ENCODE data around the gene MYBPHL.
A peak's percentile ranks its signal among the peaks of the same experiment; 100 is the strongest.

Gene MYBPHL

DNA sequence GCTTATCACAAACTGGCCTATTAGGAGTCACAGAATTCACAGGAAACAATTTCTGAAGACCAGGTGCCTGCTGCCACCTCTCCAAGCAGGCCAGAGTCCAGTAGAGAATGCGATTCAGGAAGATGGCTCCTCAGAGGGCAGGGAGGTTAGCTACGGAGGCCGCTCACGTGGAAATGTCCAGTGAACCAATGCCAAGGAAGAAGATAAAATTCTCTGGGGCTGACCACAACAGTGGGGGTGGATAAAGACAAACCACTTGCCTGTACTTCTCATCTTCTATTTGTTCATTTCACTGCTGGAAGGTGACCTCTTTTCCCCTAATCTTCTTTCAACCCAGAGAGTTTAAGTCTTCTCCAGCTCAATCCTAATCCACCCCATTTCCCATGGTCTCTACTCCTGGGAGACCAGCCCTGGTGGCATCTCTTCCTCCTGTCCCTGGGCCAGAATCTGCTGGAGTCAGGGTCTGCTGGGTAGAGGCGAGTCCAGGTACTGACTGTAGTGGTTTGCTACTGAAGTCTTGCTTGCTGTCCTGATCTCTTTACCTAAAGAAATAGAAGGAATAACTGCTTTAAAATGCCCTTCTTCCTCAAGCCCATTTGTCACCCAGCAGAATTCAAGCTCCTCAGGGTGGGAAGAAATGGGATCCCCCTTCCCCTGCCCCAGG is 27.1 kb downstream of the MYBPHL start:
- DNase-seq (ENCODE audit: low read depth) = no peak

GRCh38 chr1:109277434-109278204 is 29.2 kb downstream of the MYBPHL start:
- peak; percentile 75 for DNase-seq (ENCODE audit: low read depth)

DNA sequence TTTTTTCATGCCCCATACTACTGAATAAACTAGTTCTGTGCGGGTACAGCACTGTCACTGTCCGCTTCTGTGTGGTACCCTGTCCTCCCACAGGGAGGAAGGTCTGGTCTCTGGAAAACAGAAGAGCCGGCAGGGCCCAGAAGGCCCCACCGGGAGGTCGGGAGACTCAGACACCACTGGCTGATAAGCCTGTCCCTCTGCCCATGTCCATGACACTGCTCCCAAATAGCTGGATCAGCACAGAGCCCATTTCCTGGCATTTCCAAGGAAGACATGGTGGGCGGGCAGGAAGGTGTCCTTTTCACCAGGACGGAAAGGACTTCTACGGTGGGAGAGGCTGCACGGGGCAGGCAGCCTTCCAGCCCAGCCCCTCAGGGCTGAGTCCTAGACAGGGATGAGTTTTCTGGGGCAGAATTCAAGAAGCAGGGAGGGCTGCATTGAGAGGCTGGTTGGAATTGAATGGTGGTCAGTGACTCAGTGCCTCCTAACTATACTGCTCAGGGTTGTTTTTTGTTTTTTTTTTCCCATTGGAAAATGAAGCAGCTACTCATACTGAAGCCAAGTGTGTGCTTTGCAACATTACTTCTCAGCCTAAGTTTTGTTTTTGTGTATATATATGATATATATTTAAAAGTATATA is 31.0 kb downstream of the MYBPHL start:
- peak; percentile 83 for DNase-seq (ENCODE audit: low read depth)

- peak; percentile 79 for DNase-seq (ENCODE audit: low read depth)
Measured at GRCh38 chr1:109274533-109275476, 32.0 kb downstream of the MYBPHL start.

DNA sequence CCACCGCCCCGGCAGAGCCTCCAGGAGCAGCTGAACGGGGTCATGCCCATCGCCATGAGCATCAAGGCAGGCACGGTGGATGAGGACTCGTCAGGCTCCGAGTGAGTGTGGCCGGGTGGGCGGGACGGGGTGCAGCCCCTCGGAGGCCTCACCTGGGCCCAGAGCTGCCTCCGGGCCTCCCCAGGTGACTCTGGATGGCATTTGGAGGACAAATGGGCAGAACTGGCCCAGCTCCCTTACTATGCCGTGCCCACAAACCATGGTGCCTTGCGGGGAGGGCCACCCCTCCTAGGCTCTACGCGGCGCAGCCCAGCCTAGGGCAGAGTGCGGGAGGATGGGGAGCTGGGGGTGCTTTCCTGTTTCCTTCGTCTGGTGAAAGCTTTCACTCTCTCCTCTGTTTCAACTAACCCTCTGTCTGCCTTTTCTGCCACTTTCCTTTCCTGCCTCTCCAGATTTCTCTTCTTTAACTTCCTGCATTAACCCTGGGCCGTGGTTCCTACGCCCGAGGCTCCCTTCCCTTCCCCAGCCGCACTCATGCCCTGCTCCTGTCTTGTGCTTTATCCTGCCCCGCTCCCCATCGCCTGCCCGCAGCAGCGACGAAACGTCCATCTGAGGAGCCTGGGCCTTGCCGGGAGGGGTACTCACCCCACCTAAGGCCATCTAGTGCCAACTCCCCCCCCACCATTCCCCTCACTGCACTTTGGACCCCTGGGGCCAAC is 33.1 kb downstream of the MYBPHL start:
- no peak for DNase-seq (ENCODE audit: low read depth)

GRCh38 chr1:109272831-109273547 is 33.8 kb downstream of the MYBPHL start:
- no peak for DNase-seq (ENCODE audit: low read depth)

- no peak for DNase-seq (ENCODE audit: low read depth)
Measured at GRCh38 chr1:109272021-109272799, 34.6 kb downstream of the MYBPHL start.

DNA sequence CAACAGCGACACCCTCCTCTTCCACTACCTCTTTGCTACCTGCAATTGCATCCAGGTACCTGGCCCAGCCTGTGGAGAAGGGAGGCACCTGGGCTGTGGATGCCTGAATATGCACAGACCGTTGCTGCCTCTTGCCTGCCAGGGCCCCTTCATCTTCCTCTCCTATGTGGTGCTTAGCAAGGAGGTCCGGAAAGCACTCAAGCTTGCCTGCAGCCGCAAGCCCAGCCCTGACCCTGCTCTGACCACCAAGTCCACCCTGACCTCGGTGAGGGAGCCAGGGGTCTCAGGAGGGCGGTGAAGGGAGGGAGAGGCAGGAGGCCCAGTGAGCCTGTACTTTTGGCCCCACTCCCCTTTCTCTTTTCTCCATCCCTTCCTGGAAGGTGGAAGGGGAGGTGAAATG is 35.4 kb downstream of the MYBPHL start:
- DNase-seq (ENCODE audit: low read depth) = no peak

DNA sequence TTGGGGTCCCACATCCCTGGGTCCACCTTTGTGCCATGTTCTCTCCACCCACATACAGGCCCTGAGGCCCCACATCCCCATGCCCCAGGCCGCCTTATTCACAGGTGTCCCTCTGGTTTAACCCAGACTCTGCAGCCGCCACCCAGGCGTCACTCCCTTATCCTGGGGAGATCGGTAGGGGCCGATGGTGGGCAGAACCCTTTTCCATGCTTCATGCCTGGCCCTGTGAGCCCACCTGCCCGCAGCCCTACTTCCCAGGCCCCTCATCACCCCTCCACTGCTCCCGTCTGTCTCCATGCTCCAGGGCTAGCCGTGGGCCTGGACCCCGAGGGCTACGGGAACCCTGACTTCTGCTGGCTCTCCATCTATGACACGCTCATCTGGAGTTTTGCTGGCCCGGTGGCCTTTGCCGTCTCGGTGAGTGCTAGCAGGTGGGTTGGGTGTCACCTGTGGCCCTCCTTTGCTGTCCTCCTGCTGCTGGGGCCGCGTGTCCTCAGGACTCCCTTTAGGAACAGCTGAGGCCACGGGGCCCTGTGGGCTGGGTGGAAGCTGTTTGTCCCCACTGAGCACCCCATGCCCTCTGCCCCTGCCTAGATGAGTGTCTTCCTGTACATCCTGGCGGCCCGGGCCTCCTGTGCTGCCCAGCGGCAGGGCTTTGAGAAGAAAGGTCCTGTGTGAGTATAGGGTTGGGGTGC is 36.0 kb downstream of the MYBPHL start:
- no peak for DNase-seq (ENCODE audit: low read depth)

DNA sequence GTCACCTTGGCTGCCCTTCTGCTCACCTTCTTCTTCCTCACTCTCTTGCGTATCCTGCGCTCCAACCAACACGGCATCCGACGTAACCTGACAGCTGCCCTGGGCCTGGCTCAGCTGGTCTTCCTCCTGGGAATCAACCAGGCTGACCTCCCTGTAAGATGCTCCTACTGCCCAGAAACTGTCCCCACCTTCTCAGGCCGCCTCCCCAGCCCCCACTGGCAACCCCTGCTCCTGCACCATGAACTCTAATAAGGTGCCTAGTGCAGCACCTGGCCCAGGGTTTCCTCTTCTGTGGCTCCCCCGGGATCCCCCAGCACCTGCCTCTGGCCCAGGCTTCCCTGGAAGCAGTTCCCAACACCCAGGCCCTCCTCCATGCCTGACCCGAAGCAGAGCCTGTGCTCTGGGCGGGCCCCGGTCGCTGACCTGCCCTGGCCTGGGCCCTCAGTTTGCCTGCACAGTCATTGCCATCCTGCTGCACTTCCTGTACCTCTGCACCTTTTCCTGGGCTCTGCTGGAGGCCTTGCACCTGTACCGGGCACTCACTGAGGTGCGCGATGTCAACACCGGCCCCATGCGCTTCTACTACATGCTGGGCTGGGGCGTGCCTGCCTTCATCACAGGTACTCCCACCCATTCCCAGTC is 36.7 kb downstream of the MYBPHL start:
- DNase-seq (ENCODE audit: low read depth) = no peak

GRCh38 chr1:109269212-109269980 is 37.4 kb downstream of the MYBPHL start:
- DNase-seq (ENCODE audit: low read depth) = no peak

DNA sequence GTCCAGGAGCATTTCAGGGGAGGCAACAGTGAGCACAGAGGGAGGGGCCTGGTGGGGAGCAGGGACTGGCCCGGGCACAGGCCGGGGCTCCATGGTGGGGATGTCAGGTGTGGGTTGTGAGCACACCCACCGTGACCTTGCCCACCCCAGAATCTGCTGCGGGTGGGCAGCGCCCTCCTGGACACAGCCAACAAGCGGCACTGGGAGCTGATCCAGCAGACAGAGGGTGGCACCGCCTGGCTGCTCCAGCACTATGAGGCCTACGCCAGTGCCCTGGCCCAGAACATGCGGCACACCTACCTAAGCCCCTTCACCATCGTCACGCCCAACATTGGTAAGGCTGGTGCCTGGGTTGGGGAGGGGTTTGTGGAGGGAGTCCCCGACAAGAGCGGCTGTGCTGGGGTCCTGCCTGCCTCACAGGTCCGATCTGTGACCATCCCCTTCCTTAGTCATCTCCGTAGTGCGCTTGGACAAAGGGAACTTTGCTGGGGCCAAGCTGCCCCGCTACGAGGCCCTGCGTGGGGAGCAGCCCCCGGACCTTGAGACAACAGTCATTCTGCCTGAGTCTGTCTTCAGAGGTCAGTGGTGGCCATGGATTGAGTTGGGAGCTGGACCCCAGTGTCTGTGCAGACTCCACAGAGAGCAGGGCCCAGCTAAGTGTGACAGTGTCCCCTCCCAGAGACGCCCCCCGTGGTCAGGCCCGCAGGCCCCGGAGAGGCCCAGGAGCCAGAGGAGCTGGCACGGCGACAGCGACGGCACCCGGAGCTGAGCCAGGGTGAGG is 38.2 kb downstream of the MYBPHL start:
- DNase-seq (ENCODE audit: low read depth) = no peak

GRCh38 chr1:109267743-109268300 is 39.0 kb downstream of the MYBPHL start:
- DNase-seq (ENCODE audit: low read depth) = no peak

DNA sequence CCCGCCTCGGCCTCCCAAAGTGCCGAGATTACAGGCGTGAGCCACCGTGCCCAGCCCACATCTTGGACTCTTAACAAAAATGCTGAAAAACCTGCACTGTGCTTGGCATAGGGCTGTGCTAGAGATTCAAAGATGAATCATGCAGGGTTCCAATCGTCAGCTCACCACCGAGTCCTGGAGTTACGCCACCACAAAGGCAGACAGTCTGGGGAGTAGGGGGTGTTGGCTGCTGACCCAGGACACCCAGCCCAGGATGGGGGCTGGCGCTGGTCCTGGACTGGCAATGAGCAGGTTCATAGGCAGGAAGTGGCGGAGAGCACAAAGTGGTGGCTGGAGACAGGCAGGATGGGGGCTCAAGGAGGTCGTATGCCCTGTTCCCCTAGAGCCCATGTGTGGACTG is 39.8 kb downstream of the MYBPHL start:
- DNase-seq (ENCODE audit: low read depth) = peak; percentile 60

- no peak for DNase-seq (ENCODE audit: low read depth)
Measured at GRCh38 chr1:109265741-109266330, 41.0 kb downstream of the MYBPHL start.

- no peak for DNase-seq (ENCODE audit: low read depth)
Measured at GRCh38 chr1:109265016-109265415, 41.8 kb downstream of the MYBPHL start.

GRCh38 chr1:109264379-109264755 is 42.4 kb downstream of the MYBPHL start:
- DNase-seq (ENCODE audit: low read depth) = no peak
